Suprapubic skin (tissue), 4 donors: ENCODE measurements around the gene CARD6. TPM values are rescaled to one million over a fixed set of nuclear protein-coding genes. Genes with fewer than 3 reads are reported as not detected.

Source experiments
- DNase-seq, 2 donors: peaks; one replicate each; pipeline ENCODE4 v3.0.0-alpha.2; 2019; ENCODE audit warnings: low spot score in 2 of 2
- H3K27ac ChIP-seq: fragments of 200-600 bp; sonication (generic); one replicate; pipeline ENCODE4 v1.5.1; 2019
- H3K27me3 ChIP-seq: fragments of 200-600 bp; sonication (generic); one replicate; pipeline ENCODE4 v1.5.1; 2019
- H3K36me3 ChIP-seq: fragments of 200-600 bp; sonication (generic); one replicate; pipeline ENCODE4 v1.5.1; 2019
- H3K4me1 ChIP-seq: fragments of 200-600 bp; sonication (generic); one replicate; pipeline ENCODE4 v1.5.1; 2019
- H3K4me3 ChIP-seq: fragments of 200-600 bp; sonication (generic); one replicate; pipeline ENCODE4 v1.5.1; 2019; ENCODE audit warnings: mild to moderate bottlenecking
- H3K9me3 ChIP-seq: fragments of 200-600 bp; sonication (generic); one replicate; pipeline ENCODE4 v1.5.1; 2019
- EP300 ChIP-seq: sonication (generic); formaldehyde crosslinking; IDR thresholded peaks from one replicate; pipeline ENCODE4 v1.6.1; 2017; ENCODE audit warnings: antibody characterized with exemption
- POLR2A ChIP-seq, 2 donors: fragments of 450-650 bp; IDR thresholded peaks; one replicate each; pipeline ENCODE4 v1.6.1; 2017; ENCODE audit warnings: antibody characterized with exemption in 2 of 2, mild to moderate bottlenecking in 2 of 2, moderate library complexity in 2 of 2
- POLR2AphosphoS5 ChIP-seq, 3 donors: sonication (generic); formaldehyde crosslinking; IDR thresholded peaks; one replicate each; pipeline ENCODE4 v1.6.1; 2017; ENCODE audit warnings: antibody characterized with exemption in 3 of 3
- WGBS: methylation state at CpG from one replicate; pipeline ENCODE4 v1.1.5; 2018; 5-methylcytosine and 5-hydroxymethylcytosine counted together
- total RNA-seq, 4 donors: library from RNA; depleted of rRNA; stranded (reverse); fragments of >200 nt; gene quantifications; one replicate each; pipeline ENCODE4 v1.1.0, GENCODE V29; 2016
- TF ChIP-seq, protein P1 (sequence below), 2 donors: fragments of 200-600 bp in 1 of 2; fragments of 450-650 bp in 1 of 2; sonication (generic) in 1 of 2; IDR thresholded peaks; one replicate each; pipeline ENCODE4 v1.5.1; 2016 to 2019; ENCODE audit warnings: antibody characterized with exemption in 2 of 2, mild to moderate bottlenecking in 1 of 2, moderate library complexity in 1 of 2

CARD6 gene
- total RNA-seq, 4 donors from 2014 or later: 3.9 to 8.7 (median 7.3) TPM

DNA sequence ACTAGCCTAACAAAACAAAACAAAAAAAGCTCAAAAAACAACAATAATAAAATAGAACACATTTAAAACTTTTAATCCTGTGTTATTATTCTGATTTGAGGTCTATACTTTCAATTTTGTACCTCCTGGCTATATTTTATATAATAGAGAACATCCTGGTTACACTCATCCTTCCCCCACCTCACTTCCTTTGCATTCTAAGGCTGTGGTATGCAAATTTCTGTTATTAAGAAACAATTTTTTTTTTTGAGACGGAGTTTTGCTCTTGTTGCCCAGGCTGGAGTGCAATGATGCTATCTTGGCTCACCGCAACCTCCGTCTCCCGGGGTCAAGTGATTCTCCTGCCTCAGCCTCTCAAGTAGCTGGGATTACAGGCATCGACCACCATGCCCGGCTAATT, 3.1 kb upstream of the CARD6 start:
- TF ChIP-seq EP300: no peak
- no peak for TF ChIP-seq POLR2AphosphoS5 (IDR thresholded peaks at IDR 0.05)
- TF ChIP-seq, protein P1, sequence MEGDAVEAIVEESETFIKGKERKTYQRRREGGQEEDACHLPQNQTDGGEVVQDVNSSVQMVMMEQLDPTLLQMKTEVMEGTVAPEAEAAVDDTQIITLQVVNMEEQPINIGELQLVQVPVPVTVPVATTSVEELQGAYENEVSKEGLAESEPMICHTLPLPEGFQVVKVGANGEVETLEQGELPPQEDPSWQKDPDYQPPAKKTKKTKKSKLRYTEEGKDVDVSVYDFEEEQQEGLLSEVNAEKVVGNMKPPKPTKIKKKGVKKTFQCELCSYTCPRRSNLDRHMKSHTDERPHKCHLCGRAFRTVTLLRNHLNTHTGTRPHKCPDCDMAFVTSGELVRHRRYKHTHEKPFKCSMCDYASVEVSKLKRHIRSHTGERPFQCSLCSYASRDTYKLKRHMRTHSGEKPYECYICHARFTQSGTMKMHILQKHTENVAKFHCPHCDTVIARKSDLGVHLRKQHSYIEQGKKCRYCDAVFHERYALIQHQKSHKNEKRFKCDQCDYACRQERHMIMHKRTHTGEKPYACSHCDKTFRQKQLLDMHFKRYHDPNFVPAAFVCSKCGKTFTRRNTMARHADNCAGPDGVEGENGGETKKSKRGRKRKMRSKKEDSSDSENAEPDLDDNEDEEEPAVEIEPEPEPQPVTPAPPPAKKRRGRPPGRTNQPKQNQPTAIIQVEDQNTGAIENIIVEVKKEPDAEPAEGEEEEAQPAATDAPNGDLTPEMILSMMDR (IDR thresholded peaks at IDR 0.05): no peak
- TF ChIP-seq POLR2A (IDR thresholded peaks at IDR 0.05): no peak
- no peak for DNase-seq
- 87% methylated on average over 6 of the region's 6 CpGs for WGBS

DNA sequence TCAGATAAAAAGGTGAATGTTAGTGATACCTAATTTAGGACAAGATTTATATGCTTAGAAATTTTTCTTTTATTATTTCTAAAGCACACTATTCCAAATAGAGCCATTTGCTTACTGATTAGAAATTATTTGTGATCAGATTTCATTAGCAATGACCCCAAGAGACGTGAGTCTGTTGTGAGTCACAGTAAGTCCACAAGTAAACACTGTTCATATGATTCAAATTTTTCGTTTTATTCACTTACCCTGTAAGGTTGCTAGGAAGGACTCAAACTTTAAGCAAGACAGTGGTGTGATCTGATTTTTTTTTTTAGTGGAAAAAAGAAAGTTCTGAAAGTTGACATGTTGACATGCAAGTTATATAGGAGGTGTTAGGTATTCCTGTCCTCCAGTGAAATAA, 1.2 kb downstream of the CARD6 start:
- Histone ChIP-seq H3K27ac (no peak overlapping the region), H3K4me1 (no peaks in the 10 kb centered on the region), H3K9me3 (no peaks in the 10 kb centered on the region), H3K27me3 (no peaks in the 10 kb centered on the region), H3K36me3 (no peaks in the 10 kb centered on the region), H3K4me3 (peak overlapping the region; percentile 47)
- WGBS: 60% methylated on average over 2 of the region's 2 CpGs
- DNase-seq: no peak
- no peak for TF ChIP-seq POLR2A (IDR thresholded peaks at IDR 0.05)
- no peak for TF ChIP-seq EP300
- TF ChIP-seq POLR2AphosphoS5 (IDR thresholded peaks at IDR 0.05): no peak
- TF ChIP-seq, protein P1 (IDR thresholded peaks at IDR 0.05): no peak

More for the DNA sequence above, 3.1 kb upstream of the CARD6 start:
- Histone ChIP-seq H3K4me1 (peaks cover 16% of the 10 kb centered on the region), H3K9me3 (no peaks in the 10 kb centered on the region), H3K27me3 (no peaks in the 10 kb centered on the region), H3K36me3 (peaks cover 9% of the 10 kb centered on the region), H3K4me3 (no peak overlapping the region), H3K27ac (no peak overlapping the region)

GRCh38 chr5:40844565-40844964, 3.4 kb downstream of the CARD6 start:
- no peak for TF ChIP-seq POLR2AphosphoS5 (IDR thresholded peaks at IDR 0.05)
- TF ChIP-seq, protein P1 (IDR thresholded peaks at IDR 0.05): no peak

GRCh38 chr5:40846371-40846770, 5.2 kb downstream of the CARD6 start:
- H3K4me3 ChIP-seq: no peak overlapping the region
- WGBS: 87% methylated on average over 2 of the region's 2 CpGs
- no peaks in the 10 kb centered on the region for H3K9me3 ChIP-seq
- no peaks in the 10 kb centered on the region for H3K36me3 ChIP-seq
- no peaks in the 10 kb centered on the region for H3K4me1 ChIP-seq
- H3K27ac ChIP-seq: no peak overlapping the region
- TF ChIP-seq, protein P1 (IDR thresholded peaks at IDR 0.05): no peak
- TF ChIP-seq POLR2A (IDR thresholded peaks at IDR 0.05): no peak
- TF ChIP-seq POLR2AphosphoS5 (IDR thresholded peaks at IDR 0.05): no peak
- TF ChIP-seq EP300: no peak
- no peaks in the 10 kb centered on the region for H3K27me3 ChIP-seq
- no peak for DNase-seq

More at GRCh38 chr5:40844565-40844964, 3.4 kb downstream of the CARD6 start:
- H3K9me3 ChIP-seq: no peaks in the 10 kb centered on the region
- WGBS: 97% methylated on average over 4 of the region's 4 CpGs
- H3K27ac ChIP-seq: no peak overlapping the region
- DNase-seq: no peak
- no peaks in the 10 kb centered on the region for H3K27me3 ChIP-seq
- H3K36me3 ChIP-seq: no peaks in the 10 kb centered on the region
- no peaks in the 10 kb centered on the region for H3K4me1 ChIP-seq
- no peak overlapping the region for H3K4me3 ChIP-seq

DNA sequence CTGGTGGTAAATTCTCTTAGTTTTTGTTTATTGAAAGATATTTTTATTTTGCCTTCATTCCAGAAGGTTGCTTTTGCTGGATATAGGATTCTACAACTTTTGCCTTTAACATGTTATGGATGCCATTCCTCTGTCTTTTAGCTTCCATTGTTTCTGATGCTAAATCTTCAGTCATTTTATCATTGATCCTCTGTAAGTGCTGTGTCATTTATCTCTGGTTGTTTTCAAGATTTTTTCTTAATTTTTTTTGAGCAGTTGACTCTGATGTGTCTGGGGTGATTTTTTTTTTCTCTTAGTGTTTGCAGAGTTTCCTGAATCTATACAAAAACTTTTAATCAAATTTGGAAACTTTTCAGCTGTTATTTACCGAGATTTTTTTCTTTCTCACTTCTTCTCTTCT, 6.4 kb downstream of the CARD6 start:
- TF ChIP-seq, protein P1 (IDR thresholded peaks at IDR 0.05): no peak
- TF ChIP-seq EP300 (no peak), POLR2A (IDR thresholded peaks at IDR 0.05) (no peak), POLR2AphosphoS5 (IDR thresholded peaks at IDR 0.05) (no peak)
- Histone ChIP-seq H3K27ac (no peak overlapping the region), H3K27me3 (no peaks in the 10 kb centered on the region), H3K4me1 (no peaks in the 10 kb centered on the region), H3K36me3 (peaks cover 6% of the 10 kb centered on the region), H3K4me3 (no peak overlapping the region), H3K9me3 (no peaks in the 10 kb centered on the region)
- DNase-seq: no peak
- WGBS: 89% methylated on average over 1 of the region's 1 CpG
